RWPE1 (cell line): Measurements from ENCODE around the gene ETV5.

ENCODE experiments used
- CTCF ChIA-PET: fragments of 350-600 bp; sonication (Branson Sonifier 250); formaldehyde crosslinking; extraction: SDS; loops from one replicate; lab custom pipeline; 2021; lab: Yijun Ruan, JAX
- POLR2A ChIA-PET: fragments of 400-600 bp; formaldehyde crosslinking; extraction: SDS; loops from one replicate; lab custom pipeline; 2020; ENCODE audit warnings: antibody characterized with exemption; ENCODE audit not compliant: low non-redundant PET; lab: Yijun Ruan, JAX
- DNase-seq: peaks from one replicate; pipeline ENCODE4 v3.0.0; 2012; ENCODE audit warnings: low spot score
- H3K27ac ChIP-seq: fragments of 450-650 bp; 2 replicates; pipeline ENCODE4 v1.5.1; 2017
- TF ChIP-seq, protein P1 (sequence below): fragments of 450-650 bp; conservative IDR thresholded peaks from 2 replicates; pipeline ENCODE4 v1.5.1; 2017; ENCODE audit warnings: low read depth, mild to moderate bottlenecking

Gene ETV5

DNA sequence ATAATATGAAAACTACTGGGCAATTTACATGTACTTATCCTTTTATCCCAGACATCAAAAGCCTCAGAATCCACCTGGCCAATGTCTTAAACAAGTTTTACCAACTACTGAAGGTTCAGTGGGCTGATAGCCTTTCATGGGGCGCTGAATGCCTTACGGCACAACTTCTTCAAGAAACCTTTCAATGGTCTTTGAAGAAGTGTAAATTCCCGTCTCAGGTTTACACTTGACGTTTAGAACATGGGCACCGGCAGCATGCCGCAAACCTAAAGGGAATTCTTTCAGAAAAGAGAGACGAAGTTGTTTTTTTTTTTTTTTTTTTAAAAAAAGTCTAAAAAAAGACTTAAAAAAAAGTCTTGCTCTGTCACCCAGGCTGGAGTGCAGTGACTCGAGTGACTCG, 39.7 kb downstream of the ETV5 start:
- ChIA-PET POLR2A (no interaction called here), CTCF (no interaction called here)
- no peak for DNase-seq
- H3K27ac ChIP-seq, result no peak overlapping the region
- TF ChIP-seq, protein P1, sequence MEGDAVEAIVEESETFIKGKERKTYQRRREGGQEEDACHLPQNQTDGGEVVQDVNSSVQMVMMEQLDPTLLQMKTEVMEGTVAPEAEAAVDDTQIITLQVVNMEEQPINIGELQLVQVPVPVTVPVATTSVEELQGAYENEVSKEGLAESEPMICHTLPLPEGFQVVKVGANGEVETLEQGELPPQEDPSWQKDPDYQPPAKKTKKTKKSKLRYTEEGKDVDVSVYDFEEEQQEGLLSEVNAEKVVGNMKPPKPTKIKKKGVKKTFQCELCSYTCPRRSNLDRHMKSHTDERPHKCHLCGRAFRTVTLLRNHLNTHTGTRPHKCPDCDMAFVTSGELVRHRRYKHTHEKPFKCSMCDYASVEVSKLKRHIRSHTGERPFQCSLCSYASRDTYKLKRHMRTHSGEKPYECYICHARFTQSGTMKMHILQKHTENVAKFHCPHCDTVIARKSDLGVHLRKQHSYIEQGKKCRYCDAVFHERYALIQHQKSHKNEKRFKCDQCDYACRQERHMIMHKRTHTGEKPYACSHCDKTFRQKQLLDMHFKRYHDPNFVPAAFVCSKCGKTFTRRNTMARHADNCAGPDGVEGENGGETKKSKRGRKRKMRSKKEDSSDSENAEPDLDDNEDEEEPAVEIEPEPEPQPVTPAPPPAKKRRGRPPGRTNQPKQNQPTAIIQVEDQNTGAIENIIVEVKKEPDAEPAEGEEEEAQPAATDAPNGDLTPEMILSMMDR, result no peak

DNA sequence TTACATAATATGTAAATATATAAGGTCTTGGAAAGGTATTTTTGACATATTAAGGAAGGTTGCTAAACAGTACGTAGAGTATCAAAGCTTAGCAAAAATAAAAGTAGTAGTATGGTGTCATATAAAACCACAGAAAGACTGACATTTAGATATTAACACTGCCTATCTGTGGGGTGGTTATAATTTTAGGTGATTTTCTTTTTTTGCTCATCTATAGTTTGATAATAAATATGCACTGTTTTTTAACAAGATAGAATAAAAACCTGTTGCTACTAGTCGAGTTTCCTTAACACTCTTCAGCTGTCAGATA, 40.7 kb downstream of the ETV5 start:
- ChIA-PET POLR2A (no interaction called here), CTCF (interaction anchor here (0.6 kb wide), 2 partner anchors 472 to 481 kb away, joined by 4 to 5 read pairs; no protein-coding TSS in a partner anchor)

DNA sequence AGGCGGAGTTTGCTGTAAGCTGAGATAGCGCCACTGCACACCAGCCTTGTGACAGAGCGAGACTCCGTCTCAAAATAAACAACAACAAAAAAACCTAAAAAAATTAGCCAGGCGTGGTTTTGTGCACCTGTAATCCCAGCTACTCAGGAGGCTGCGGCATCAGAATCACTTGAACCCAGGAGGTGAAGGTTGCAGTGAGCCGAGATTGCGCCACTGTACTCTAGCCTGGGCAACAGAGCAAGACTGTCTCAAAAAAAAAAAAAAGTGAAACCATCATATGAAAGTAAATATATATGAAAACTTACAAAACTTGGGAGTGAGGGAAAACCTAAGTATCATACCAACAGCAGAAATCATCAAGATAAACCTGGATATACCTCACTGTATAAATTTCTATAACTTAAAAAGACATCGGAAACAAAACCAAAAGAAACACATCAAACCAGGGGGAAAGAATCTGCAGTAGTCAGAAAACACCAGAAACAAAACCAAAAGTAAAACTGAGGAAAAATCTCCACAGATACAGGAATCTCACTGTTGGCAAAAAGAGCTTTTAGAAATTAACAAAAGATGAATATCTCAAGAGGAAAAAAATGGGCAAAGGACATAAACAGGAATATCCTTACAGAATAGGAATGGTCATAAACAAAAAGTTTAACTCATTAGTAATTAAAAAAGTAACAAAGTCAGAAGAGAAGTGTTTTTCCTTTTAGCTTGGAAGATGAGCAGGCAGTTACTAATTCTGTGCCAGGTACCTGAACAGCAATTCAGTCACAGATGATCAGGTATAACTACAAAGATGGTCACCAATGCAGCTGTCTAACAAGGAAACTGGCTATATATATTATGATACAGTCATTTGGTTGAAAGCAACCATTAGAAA, 41.3 kb downstream of the ETV5 start:
- no peak for DNase-seq
- H3K27ac ChIP-seq, result no peak overlapping the region
- TF ChIP-seq, protein P1, result no peak
- ChIA-PET CTCF (interaction anchor here (0.6 kb wide), 2 partner anchors 473 to 587 kb away, joined by 3 to 5 read pairs; no protein-coding TSS in a partner anchor), POLR2A (no interaction called here)

More for the DNA sequence above, 40.7 kb downstream of the ETV5 start:
- no peak overlapping the region for H3K27ac ChIP-seq
- DNase-seq, result no peak
- TF ChIP-seq, protein P1, result no peak

DNA sequence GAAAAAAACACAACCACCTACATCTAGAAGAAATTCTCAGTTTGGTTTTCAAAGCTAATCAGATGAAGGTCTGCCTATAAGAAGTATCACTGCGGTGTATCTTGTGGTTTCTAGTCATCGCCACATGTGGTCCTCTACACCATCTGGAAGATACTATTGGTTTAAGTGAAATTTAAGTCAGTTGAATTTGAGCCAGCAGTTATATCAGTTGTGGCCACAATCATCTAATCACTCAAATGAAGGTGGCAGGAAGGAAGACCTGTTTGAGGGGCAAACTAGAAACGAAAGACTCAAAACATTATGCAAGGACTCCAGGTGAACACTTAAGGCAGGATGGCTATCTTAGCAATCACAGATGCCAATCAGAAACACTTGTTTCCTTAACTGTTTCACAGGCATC, 48.7 kb downstream of the ETV5 start:
- no peak overlapping the region for H3K27ac ChIP-seq
- DNase-seq, result no peak
- TF ChIP-seq, protein P1, result no peak
- ChIA-PET POLR2A (no interaction called here), CTCF (no interaction called here)

DNA sequence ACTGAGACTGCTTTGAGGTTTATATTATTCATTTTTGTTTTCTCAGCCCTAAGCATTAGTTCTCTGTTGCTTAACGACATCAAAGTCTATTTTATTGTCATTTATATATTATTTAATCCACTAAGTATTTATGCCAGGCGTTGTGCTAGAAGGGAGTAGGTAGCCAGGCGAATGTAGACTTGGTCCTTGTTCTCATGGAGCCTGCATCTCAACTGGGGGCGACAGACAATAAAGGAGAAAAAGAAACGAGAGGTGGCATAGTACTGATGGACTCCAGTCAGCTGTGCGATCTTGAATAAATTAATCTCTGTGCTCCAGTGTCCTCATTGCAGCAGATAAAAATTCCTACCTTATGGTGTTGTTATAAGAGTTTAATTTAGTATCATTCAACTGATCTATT, 49.7 kb downstream of the ETV5 start:
- CTCF ChIA-PET, result no interaction called here
- POLR2A ChIA-PET, result no interaction called here
- no peak overlapping the region for H3K27ac ChIP-seq
- TF ChIP-seq, protein P1, result no peak
- DNase-seq, result no peak

DNA sequence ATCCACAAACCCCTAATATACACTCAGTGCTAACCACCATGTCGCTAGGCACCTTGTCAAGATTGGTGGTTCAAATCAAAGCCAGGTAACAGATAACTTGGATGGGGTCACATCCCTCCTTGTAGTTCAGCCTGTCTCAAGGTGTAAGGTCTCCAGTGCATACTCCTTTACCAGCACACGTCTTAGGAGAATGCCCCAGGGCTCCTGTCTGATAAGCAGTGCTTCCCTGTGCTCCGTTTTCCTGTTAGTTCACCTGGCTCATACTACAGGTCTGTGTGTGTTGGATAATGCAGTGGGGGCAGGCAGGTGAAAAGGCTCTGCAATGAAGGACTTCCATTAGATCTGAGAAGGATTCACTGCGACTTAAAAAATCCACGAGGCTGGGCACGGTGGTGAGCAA, 50.7 kb downstream of the ETV5 start:
- TF ChIP-seq, protein P1, result no peak
- H3K27ac ChIP-seq, result no peak overlapping the region
- ChIA-PET CTCF (no interaction called here), POLR2A (no interaction called here)
- DNase-seq, result no peak
